Renal cortical epithelial cell (primary cell): ENCODE results near the gene CARD10. TPM values are rescaled to one million over a fixed set of nuclear protein-coding genes. Genes with fewer than 3 reads are reported as not detected.

Source experiments
- DNase-seq: peaks from one replicate; pipeline ENCODE4 v3.0.0-alpha.2; 2011; ENCODE audit warnings: low read depth
- total RNA-seq: library from RNA; depleted of rRNA; stranded (reverse); fragments of >200 nt; gene quantifications from 2 replicates; pipeline ENCODE4 v1.2.3, GENCODE V29; 2014

The CARD10 gene
- total RNA-seq, 1 donor from 2014 or later: 39.9 TPM

GRCh38 chr22:37525746-37526350 is 6.6 kb upstream of the CARD10 start:
- DNase-seq: no peak

GRCh38 chr22:37525073-37525745 is 6.0 kb upstream of the CARD10 start:
- DNase-seq: peak; percentile 76

GRCh38 chr22:37522482-37522881 is 3.3 kb upstream of the CARD10 start:
- DNase-seq: no peak

- no peak for DNase-seq
Observed at GRCh38 chr22:37521236-37521739, 2.1 kb upstream of the CARD10 start.

GRCh38 chr22:37520776-37521191 is 1.6 kb upstream of the CARD10 start:
- no peak for DNase-seq

GRCh38 chr22:37518509-37519267 is 527 bp downstream of the CARD10 start:
- no peak for DNase-seq

GRCh38 chr22:37517826-37518450 is 1.3 kb downstream of the CARD10 start:
- no peak for DNase-seq

- no peak for DNase-seq
Observed at GRCh38 chr22:37516456-37516855, 2.8 kb downstream of the CARD10 start.

- DNase-seq: no peak
Observed at GRCh38 chr22:37515901-37516300, 3.3 kb downstream of the CARD10 start.

- no peak for DNase-seq
Observed at GRCh38 chr22:37514526-37515051, 4.6 kb downstream of the CARD10 start.

- no peak for DNase-seq
Observed at GRCh38 chr22:37511395-37512104, 7.7 kb downstream of the CARD10 start.

GRCh38 chr22:37510091-37510490 is 9.1 kb downstream of the CARD10 start:
- no peak for DNase-seq

- no peak for DNase-seq
Observed at GRCh38 chr22:37509059-37509860, 10.0 kb downstream of the CARD10 start.

GRCh38 chr22:37508431-37508992 is 10.7 kb downstream of the CARD10 start:
- no peak for DNase-seq

GRCh38 chr22:37507731-37508130 is 11.5 kb downstream of the CARD10 start:
- DNase-seq: no peak

GRCh38 chr22:37505989-37506388 is 13.2 kb downstream of the CARD10 start:
- DNase-seq: no peak

- DNase-seq: no peak
Observed at GRCh38 chr22:37505565-37505964, 13.7 kb downstream of the CARD10 start.

GRCh38 chr22:37504964-37505363 is 14.3 kb downstream of the CARD10 start:
- no peak for DNase-seq

GRCh38 chr22:37503850-37504249 is 15.4 kb downstream of the CARD10 start:
- DNase-seq: no peak

- no peak for DNase-seq
Observed at GRCh38 chr22:37503183-37503683, 16.0 kb downstream of the CARD10 start.
